ENCODE results near the gene SELENOP. TPM values are rescaled to one million over a fixed set of nuclear protein-coding genes. Genes with fewer than 3 reads are reported as not detected.

The SELENOP gene
- total and polyA plus RNA-seq, 8 donors: 426 to 826 (median 675) TPM

- intact Hi-C loops (cut with DNase I): loop anchor here in 1 of 2 donors (10.0 kb wide), 1 partner anchor 64 kb away; no protein-coding TSS in a partner anchor
- Histone ChIP-seq H3K36me3 (peaks cover 0 to 8% of the 10 kb centered on the region in 2 donors), H3K9me3 (no peaks in the 10 kb centered on the region), H3K27me3 (no peaks in the 10 kb centered on the region), H3K4me1 (peaks cover 6 to 25% of the 10 kb centered on the region in 2 donors), H3K4me3 (peak overlapping the region; percentile 46 to 49), H3K27ac (peak overlapping the region; percentile 64 to 84)
- DNase-seq: no peak
- no peak for TF ChIP-seq CTCF (IDR thresholded peaks at IDR 0.05)
- peak; percentile 29 for ATAC-seq
These were observed 680 bp downstream of the SELENOP start for GRCh38 chr5:42810834-42811590.

DNA sequence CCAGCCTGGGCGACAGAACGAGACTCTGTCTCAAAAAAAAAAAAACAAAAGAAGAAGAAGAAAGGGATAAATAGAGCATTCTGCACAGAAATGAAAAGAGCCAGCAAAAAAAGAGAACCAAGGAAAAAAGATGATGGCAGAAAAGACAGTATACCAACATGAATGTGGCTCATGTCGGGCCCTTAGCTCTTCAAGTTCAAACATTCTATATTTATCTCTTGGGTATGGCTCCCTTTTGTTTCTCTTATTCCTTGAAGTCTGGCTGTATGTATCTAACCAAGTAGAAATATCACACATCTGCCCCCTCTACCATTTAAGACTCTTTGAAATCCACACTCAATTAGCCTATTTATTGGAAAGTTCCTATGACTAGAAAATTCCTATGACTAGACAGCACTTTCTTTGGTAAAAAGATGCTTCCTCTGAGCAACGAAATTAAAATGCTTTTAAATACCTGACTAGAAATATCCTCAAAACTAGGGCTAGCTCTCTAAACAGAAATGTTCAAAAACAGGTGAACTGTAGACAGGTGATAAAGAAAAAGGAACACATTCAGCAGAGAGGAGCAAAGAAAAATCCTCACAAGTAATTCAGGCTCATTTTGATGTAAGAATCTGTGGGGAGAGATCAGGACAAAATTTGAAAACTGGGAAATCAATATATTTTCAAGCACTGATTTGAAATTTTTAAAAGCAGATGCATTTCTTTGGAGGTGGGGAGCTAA is 2.6 kb downstream of the SELENOP start:
- DNase-seq (no peak), ATAC-seq (no peak)
- intact Hi-C loops (cut with DNase I): no loop called here
- Histone ChIP-seq H3K27me3 (no peaks in the 10 kb centered on the region), H3K36me3 (peaks cover 0 to 26% of the 10 kb centered on the region in 2 donors), H3K9me3 (no peaks in the 10 kb centered on the region), H3K4me1 (peaks cover 6 to 26% of the 10 kb centered on the region in 2 donors), H3K4me3 (peak overlapping the region; percentile 46 to 49), H3K27ac (peak overlapping the region in 1 of 2 donors; percentile 84)
- no peak for TF ChIP-seq CTCF (IDR thresholded peaks at IDR 0.05)

GRCh38 chr5:42807722-42808447 is 3.8 kb downstream of the SELENOP start:
- Histone ChIP-seq H3K36me3 (peaks cover 0 to 36% of the 10 kb centered on the region in 2 donors), H3K27me3 (no peaks in the 10 kb centered on the region), H3K27ac (peak overlapping the region in 1 of 2 donors; percentile 84), H3K4me1 (peaks cover 6 to 26% of the 10 kb centered on the region in 2 donors), H3K4me3 (peak overlapping the region; percentile 10 to 46), H3K9me3 (no peaks in the 10 kb centered on the region)
- ATAC-seq (peak; percentile 49), DNase-seq (no peak)
- no peak for TF ChIP-seq CTCF (IDR thresholded peaks at IDR 0.05)
- intact Hi-C loops (cut with DNase I): no loop called here

- Histone ChIP-seq H3K36me3 (peaks cover 0 to 46% of the 10 kb centered on the region in 2 donors), H3K27me3 (no peaks in the 10 kb centered on the region), H3K4me1 (peaks cover 6 to 20% of the 10 kb centered on the region in 2 donors), H3K4me3 (no peak overlapping the region), H3K9me3 (no peaks in the 10 kb centered on the region), H3K27ac (no peak overlapping the region)
- DNase-seq (no peak), ATAC-seq (no peak)
- intact Hi-C loops (cut with DNase I): no loop called here
- TF ChIP-seq CTCF (IDR thresholded peaks at IDR 0.05): no peak
These were observed 4.9 kb downstream of the SELENOP start for GRCh38 chr5:42806701-42807262.
